HG03354 (cell line): ENCODE data around the gene PLP2.

Source experiments
- ATAC-seq: cut with Tn5 transposase; IDR thresholded peaks from one replicate; pipeline ENCODE4 v1.9.1; 2021; ENCODE audit warnings: mild to moderate bottlenecking; ENCODE audit not compliant: unreplicated experiment, poor library complexity, severe bottlenecking

PLP2 gene

DNA sequence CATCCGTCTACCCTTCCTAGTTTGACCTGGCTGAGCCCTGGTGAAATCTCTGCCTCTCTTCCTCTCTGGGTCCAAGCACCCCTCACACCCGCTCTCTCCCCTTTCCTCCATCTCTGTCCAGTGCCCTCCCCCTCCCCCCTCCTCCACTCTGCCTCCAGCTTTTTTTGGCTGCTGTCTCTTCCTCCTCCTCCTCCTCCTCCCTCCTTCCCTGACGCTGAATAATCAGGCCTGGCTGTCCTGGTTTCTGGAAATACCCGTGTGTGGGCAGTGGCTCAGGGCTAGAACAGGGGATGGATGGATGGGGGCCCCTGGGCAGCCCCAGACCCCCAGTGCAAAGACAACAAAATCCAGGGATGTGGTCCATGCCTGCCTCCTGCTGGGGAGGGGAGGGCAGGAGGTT is 33.0 kb downstream of the PLP2 start:
- ATAC-seq, result no peak

- ATAC-seq, result no peak
Observed at GRCh38 chrX:49205443-49205842, 33.7 kb downstream of the PLP2 start.

GRCh38 chrX:49206543-49206942 is 34.8 kb downstream of the PLP2 start:
- ATAC-seq, result no peak

DNA sequence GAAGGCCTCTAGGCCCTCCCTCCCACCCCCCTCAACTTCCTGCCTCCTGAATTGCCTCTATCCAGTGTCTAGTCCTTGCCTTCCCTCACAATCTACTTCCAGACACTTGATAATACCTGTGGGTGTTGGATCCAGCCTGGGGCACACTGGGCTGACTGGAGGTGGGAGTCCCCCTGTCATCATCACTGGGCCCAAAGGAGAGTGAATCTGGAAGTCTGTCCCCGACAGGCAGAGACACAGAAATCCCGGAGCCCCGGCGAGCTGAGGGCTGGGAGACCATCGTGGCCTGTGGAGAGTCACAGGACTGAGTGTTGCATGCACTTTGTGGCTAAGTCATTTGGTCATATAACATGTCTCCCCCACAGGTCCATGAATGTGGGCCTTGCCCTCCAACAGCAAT is 36.7 kb downstream of the PLP2 start:
- no peak for ATAC-seq

DNA sequence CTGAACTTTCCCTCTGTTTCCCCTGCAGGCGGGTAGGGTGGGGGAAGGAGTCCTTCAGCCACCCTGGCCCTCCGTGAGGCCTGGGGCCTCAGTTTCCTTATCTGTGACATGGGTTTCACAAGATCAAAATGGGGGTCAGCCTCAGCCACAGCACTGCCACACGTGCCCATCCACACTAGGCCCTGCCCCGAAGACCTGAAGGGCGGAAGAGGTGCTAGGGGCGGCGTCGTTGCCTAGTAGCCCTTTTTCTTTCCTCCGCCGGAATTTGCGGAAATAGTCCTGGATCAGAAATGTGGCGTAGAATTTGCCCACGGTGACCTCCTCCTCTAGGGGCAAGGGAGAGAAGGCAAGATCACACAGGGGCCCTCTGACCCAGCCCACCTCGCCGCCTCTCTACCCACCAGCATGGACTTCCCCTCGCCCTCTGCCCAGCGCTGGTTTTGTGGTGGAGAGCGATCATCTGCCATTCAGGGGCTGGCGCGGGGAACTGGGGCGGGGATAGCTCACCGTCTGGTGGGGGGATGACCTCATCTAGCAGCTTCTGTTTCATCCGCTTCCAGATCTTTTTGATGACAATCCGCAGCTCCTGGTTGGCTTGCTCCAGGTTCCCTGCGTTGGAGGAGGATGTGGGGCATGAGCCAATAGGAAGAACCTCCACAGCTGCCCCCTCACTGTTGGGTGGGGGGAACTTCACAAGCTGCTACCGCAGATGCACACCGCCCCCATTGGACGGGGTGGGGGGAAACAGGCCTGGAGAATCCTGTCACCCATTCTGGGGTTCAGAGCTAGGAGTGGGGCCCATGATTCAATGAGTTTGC is 37.9 kb downstream of the PLP2 start:
- ATAC-seq, result no peak

DNA sequence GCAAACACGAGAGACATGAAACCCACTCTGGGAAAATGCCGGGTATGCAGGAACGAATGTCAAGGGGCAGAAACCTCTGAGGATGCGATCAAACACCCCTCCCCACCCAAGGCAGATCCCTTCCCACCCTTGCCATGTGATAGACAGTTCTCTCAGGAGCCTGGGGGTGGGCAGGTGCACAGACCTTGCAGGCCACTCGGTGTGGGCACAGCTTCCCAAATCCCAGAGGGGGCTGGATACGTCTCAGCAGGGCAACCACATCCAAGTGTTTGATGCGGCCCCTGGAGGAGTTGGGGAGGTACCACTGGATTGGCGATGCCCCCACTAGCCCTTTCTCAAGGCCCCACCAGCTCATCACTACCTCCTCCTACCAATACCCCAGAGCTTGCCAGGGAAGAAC is 38.7 kb downstream of the PLP2 start:
- no peak for ATAC-seq

DNA sequence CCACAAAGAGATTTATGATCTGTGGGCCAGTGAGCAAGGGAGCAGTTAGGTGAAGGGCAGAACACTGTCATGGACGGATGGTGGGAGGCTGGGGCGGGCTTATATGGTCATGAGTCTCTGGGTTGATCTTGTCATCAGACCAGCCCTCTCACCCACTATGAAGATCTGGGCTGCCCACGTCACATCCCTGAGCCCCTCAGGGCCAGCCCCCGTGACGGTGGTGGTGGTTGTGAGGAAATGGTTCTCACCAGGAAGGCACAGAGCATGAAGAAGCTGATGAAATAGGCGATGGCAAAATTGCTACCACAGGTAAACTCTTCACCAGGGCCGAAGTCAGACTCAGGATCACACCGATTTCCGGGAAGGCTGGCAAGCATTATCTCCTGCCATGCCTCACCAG is 39.4 kb downstream of the PLP2 start:
- no peak for ATAC-seq

DNA sequence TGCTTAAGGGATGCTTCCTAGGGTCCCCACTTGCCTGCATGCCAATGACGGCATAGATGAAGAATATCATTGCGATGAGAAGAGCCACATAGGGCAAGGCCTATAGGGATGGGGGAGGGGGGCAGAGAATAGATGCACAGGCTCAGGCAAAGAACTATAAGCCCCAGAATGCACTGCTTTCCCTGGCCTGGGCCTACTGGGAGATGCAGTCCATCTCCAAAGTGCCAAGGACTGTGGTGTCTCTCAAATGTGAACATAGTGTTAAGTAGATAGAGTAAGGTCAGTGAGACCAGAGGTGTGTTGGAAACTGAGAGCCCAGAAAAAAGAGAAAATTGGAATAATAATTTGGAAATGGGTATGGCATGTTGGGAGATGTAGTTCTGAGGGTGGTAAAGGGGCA is 40.5 kb downstream of the PLP2 start:
- ATAC-seq, result no peak

DNA sequence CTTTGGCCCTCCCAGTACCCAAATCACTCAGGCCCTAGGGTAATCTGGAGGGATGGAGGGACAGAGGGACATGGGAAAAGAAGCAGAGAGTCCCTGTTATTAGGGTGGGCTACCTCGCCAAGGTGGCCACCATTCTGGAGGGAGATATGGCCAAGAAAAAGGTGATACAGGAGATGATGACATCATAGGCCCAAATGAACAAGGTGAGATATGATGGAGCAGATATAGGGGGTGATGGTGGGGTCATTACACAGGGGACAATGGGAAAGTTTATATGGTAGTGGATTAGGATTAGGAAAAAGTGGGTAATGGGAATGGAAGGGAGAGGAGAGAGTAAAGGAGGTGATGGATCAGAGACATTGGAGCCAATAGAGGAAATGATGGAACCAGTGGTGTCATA is 41.2 kb downstream of the PLP2 start:
- no peak for ATAC-seq

- ATAC-seq, result no peak
Observed at GRCh38 chrX:49214416-49214815, 42.7 kb downstream of the PLP2 start.

- ATAC-seq, result no peak
Observed at GRCh38 chrX:49214996-49215526, 43.4 kb downstream of the PLP2 start.

- no peak for ATAC-seq
Observed at GRCh38 chrX:49220100-49220499, 48.4 kb downstream of the PLP2 start.

GRCh38 chrX:49221868-49222267 is 50.2 kb downstream of the PLP2 start:
- no peak for ATAC-seq
